Neuronal stem cell (in vitro differentiated cells): ENCODE data around the gene GPR171.

Source experiments
- DNase-seq: peaks from one replicate; pipeline ENCODE4 v3.0.0-alpha.2; 2013; ENCODE audit warnings: low spot score
- H2AFZ ChIP-seq: one replicate; pipeline ENCODE4 v1.6.1; 2013; ENCODE audit warnings: mild to moderate bottlenecking, low read length, inconsistent platforms
- H2AK5ac ChIP-seq: 2 replicates; pipeline ENCODE4 v1.6.1; 2013; ENCODE audit warnings: low read depth, mild to moderate bottlenecking, inconsistent platforms, low read length, moderate library complexity, mixed read lengths
- H2BK120ac ChIP-seq: 2 replicates; pipeline ENCODE4 v1.6.1; 2013; ENCODE audit warnings: low read depth, mild to moderate bottlenecking, inconsistent platforms, low read length, moderate library complexity, mixed read lengths
- H2BK12ac ChIP-seq: one replicate; pipeline ENCODE4 v1.6.1; 2013; ENCODE audit warnings: low read length, inconsistent platforms
- H2BK15ac ChIP-seq: 2 replicates; pipeline ENCODE4 v1.6.1; 2013; ENCODE audit warnings: mild to moderate bottlenecking, low read length, inconsistent platforms, mixed read lengths
- H2BK5ac ChIP-seq: one replicate; pipeline ENCODE4 v1.6.1; 2013; ENCODE audit warnings: inconsistent platforms, mild to moderate bottlenecking, low read length, moderate library complexity
- H3K14ac ChIP-seq: one replicate; pipeline ENCODE4 v1.6.1; 2013; ENCODE audit warnings: low read length, inconsistent platforms
- H3K18ac ChIP-seq: 2 replicates; pipeline ENCODE4 v1.6.1; 2013; ENCODE audit warnings: low read length, inconsistent platforms
- H3K23ac ChIP-seq: 2 replicates; pipeline ENCODE4 v1.6.1; 2013; ENCODE audit warnings: low read depth, mild to moderate bottlenecking, mixed read lengths, low read length, inconsistent platforms; ENCODE audit not compliant: poor library complexity
- H3K27ac ChIP-seq: replicated peaks from 3 replicates; pipeline ENCODE4 v1.5.1; 2013; ENCODE audit warnings: low read length, inconsistent platforms
- H3K27me3 ChIP-seq, 3 experiments: 2 replicates each; pipeline ENCODE4 v1.6.1; 2013; ENCODE audit warnings: low read length in 3 of 3, mild to moderate bottlenecking in 2 of 3, inconsistent platforms in 1 of 3, low read depth in 1 of 3, mixed read lengths in 1 of 3, moderate library complexity in 1 of 3; ENCODE audit not compliant: control insufficient read depth in 3 of 3, insufficient read depth in 3 of 3
- H3K36me3 ChIP-seq, 2 donors: replicated peaks in 1 of 2; 2 replicates each; pipeline ENCODE4 v1.6.1; 2013; ENCODE audit warnings: low read length in 2 of 2; ENCODE audit not compliant: control insufficient read depth in 2 of 2, insufficient read depth in 2 of 2
- H3K4ac ChIP-seq: 2 replicates; pipeline ENCODE4 v1.6.1; 2013; ENCODE audit warnings: inconsistent platforms, mild to moderate bottlenecking, low read length, moderate library complexity
- H3K4me1 ChIP-seq, 2 donors: 1 replicate in 1 of 2; 2 replicates in 1 of 2; pipeline ENCODE4 v1.6.1; 2013; ENCODE audit warnings: low read length in 2 of 2, low read depth in 1 of 2; ENCODE audit not compliant: control insufficient read depth in 2 of 2, insufficient read depth in 1 of 2
- H3K4me2 ChIP-seq: one replicate; pipeline ENCODE4 v1.6.1; 2013; ENCODE audit warnings: mild to moderate bottlenecking, low read length, inconsistent platforms; ENCODE audit not compliant: insufficient read depth, poor library complexity, severe bottlenecking
- H3K4me3 ChIP-seq, 2 donors: 2 replicates each; pipeline ENCODE4 v1.5.1; 2013; ENCODE audit warnings: low read length in 2 of 2, mild to moderate bottlenecking in 2 of 2, inconsistent platforms in 1 of 2, moderate library complexity in 1 of 2
- H3K79me1 ChIP-seq: one replicate; pipeline ENCODE4 v1.6.1; 2013; ENCODE audit warnings: low read depth, mild to moderate bottlenecking, inconsistent platforms, low read length, moderate library complexity
- H3K9ac ChIP-seq: one replicate; pipeline ENCODE4 v1.6.1; 2013; ENCODE audit warnings: mild to moderate bottlenecking, low read depth, low read length, inconsistent platforms; ENCODE audit not compliant: poor library complexity
- H3K9me3 ChIP-seq, 2 donors: replicated peaks in 1 of 2; 2 replicates each; pipeline versions ENCODE3 to v1.6.1; 2013; ENCODE audit warnings: low read length in 2 of 2, mild to moderate bottlenecking in 2 of 2, inconsistent platforms in 1 of 2, low read depth in 1 of 2, mixed read lengths in 1 of 2, moderate library complexity in 1 of 2; ENCODE audit not compliant: control insufficient read depth in 2 of 2, insufficient read depth in 1 of 2
- H4K8ac ChIP-seq: one replicate; pipeline ENCODE4 v1.6.1; 2013; ENCODE audit warnings: low read depth, mild to moderate bottlenecking, inconsistent platforms, low read length, moderate library complexity
- H4K91ac ChIP-seq: one replicate; pipeline ENCODE4 v1.6.1; 2013; ENCODE audit warnings: low read length, low read depth, mild to moderate bottlenecking, inconsistent platforms; ENCODE audit not compliant: poor library complexity
- WGBS, 2 donors: extraction: QIAGEN DNeasy Blood & Tissue Kit; methylation state at CpG; one replicate each; pipeline ENCODE4 v1.1.7; 2013; ENCODE audit warnings: missing lambda C conversion rate in 2 of 2, mixed read lengths in 1 of 2; ENCODE audit not compliant: insufficient read length in 2 of 2, insufficient replicate concordance in 1 of 2; ENCODE audit errors: extremely low coverage in 2 of 2; 5-methylcytosine and 5-hydroxymethylcytosine counted together

GPR171 gene

GRCh38 chr3:151159806-151160205, 43.2 kb downstream of the GPR171 start:
- no peaks in the 10 kb centered on the region for H3K9me3 ChIP-seq
- no peak overlapping the region for H4K8ac ChIP-seq
- H3K27ac ChIP-seq, result no peak overlapping the region
- no peak overlapping the region for H3K4ac ChIP-seq
- no peak overlapping the region for H3K4me2 ChIP-seq
- H3K36me3 ChIP-seq, result peaks cover 6 to 13% of the 10 kb centered on the region in 2 donors
- no peak overlapping the region for H3K4me3 ChIP-seq
- H3K23ac ChIP-seq, result no peak overlapping the region
- no peak overlapping the region for H2AK5ac ChIP-seq
- no peak overlapping the region for H4K91ac ChIP-seq
- no peak overlapping the region for H2AFZ ChIP-seq
- no peak overlapping the region for H2BK12ac ChIP-seq
- H2BK5ac ChIP-seq, result no peak overlapping the region
- H2BK15ac ChIP-seq, result no peak overlapping the region
- no peak for DNase-seq
- no peak overlapping the region for H3K18ac ChIP-seq
- no CpG with 5 or more reads among the region's 10 CpGs for WGBS, 2 donors
- H2BK120ac ChIP-seq, result no peak overlapping the region
- no peak overlapping the region for H3K9ac ChIP-seq
- H3K27me3 ChIP-seq, result no peaks in the 10 kb centered on the region
- peaks cover 0 to 8% of the 10 kb centered on the region in 2 donors for H3K4me1 ChIP-seq
- H3K14ac ChIP-seq, result no peak overlapping the region
- no peaks in the 10 kb centered on the region for H3K79me1 ChIP-seq

- H3K23ac ChIP-seq, result no peak overlapping the region
- peaks cover 0 to 8% of the 10 kb centered on the region in 2 donors for H3K4me1 ChIP-seq
- peaks cover 6 to 13% of the 10 kb centered on the region in 2 donors for H3K36me3 ChIP-seq
- H2BK15ac ChIP-seq, result no peak overlapping the region
- DNase-seq, result peak; percentile 61
- H3K18ac ChIP-seq, result no peak overlapping the region
- H3K9ac ChIP-seq, result no peak overlapping the region
- no peaks in the 10 kb centered on the region for H3K9me3 ChIP-seq
- H3K27ac ChIP-seq, result no peak overlapping the region
- no peak overlapping the region for H4K8ac ChIP-seq
- H2BK5ac ChIP-seq, result no peak overlapping the region
- no peak overlapping the region for H2AK5ac ChIP-seq
- H2AFZ ChIP-seq, result no peak overlapping the region
- H3K4ac ChIP-seq, result no peak overlapping the region
- H3K27me3 ChIP-seq, result no peaks in the 10 kb centered on the region
- no peak overlapping the region for H2BK12ac ChIP-seq
- H3K14ac ChIP-seq, result no peak overlapping the region
- no peaks in the 10 kb centered on the region for H3K79me1 ChIP-seq
- no peak overlapping the region for H2BK120ac ChIP-seq
- 100% methylated on average over 1 of the region's 3 CpGs; no CpG with 5 or more reads in 1 of the 2 donors for WGBS, 2 donors
- no peak overlapping the region for H3K4me3 ChIP-seq
- H3K4me2 ChIP-seq, result no peak overlapping the region
- H4K91ac ChIP-seq, result no peak overlapping the region
Measured at GRCh38 chr3:151156618-151157216, 46.3 kb downstream of the GPR171 start.

GRCh38 chr3:151155409-151156128, 47.4 kb downstream of the GPR171 start:
- H3K4ac ChIP-seq, result no peak overlapping the region
- no peak overlapping the region for H2BK15ac ChIP-seq
- DNase-seq, result peak; percentile 43
- H4K8ac ChIP-seq, result no peak overlapping the region
- no peaks in the 10 kb centered on the region for H3K9me3 ChIP-seq
- no peak overlapping the region for H3K4me2 ChIP-seq
- no peak overlapping the region for H2BK120ac ChIP-seq
- no peak overlapping the region for H2BK5ac ChIP-seq
- peaks cover 0 to 8% of the 10 kb centered on the region in 2 donors for H3K4me1 ChIP-seq
- no peak overlapping the region for H3K23ac ChIP-seq
- no peak overlapping the region for H2AFZ ChIP-seq
- H3K27ac ChIP-seq, result peak overlapping the region; percentile 68
- no peak overlapping the region for H3K4me3 ChIP-seq
- no peaks in the 10 kb centered on the region for H3K27me3 ChIP-seq
- no peak overlapping the region for H3K18ac ChIP-seq
- no CpG with 5 or more reads among the region's 8 CpGs for WGBS, 2 donors
- no peak overlapping the region for H2BK12ac ChIP-seq
- H4K91ac ChIP-seq, result no peak overlapping the region
- H3K9ac ChIP-seq, result no peak overlapping the region
- H2AK5ac ChIP-seq, result no peak overlapping the region
- H3K36me3 ChIP-seq, result peaks cover 4 to 13% of the 10 kb centered on the region in 2 donors
- no peak overlapping the region for H3K14ac ChIP-seq
- H3K79me1 ChIP-seq, result no peaks in the 10 kb centered on the region

GRCh38 chr3:151154566-151154965, 48.5 kb downstream of the GPR171 start:
- Histone ChIP-seq H3K14ac (no peak overlapping the region), H3K79me1 (no peaks in the 10 kb centered on the region), H3K36me3 (peaks cover 2 to 9% of the 10 kb centered on the region in 2 donors), H4K8ac (no peak overlapping the region), H3K27ac (no peak overlapping the region), H2BK12ac (no peak overlapping the region), H3K18ac (no peak overlapping the region), H2BK15ac (no peak overlapping the region), H3K27me3 (no peaks in the 10 kb centered on the region), H3K4ac (no peak overlapping the region), H2BK120ac (no peak overlapping the region), H3K9ac (no peak overlapping the region), H3K9me3 (no peaks in the 10 kb centered on the region), H2AFZ (no peak overlapping the region), H3K4me3 (no peak overlapping the region), H3K4me2 (no peak overlapping the region), H3K23ac (no peak overlapping the region), H3K4me1 (peaks cover 0 to 8% of the 10 kb centered on the region in 2 donors), H2AK5ac (no peak overlapping the region), H4K91ac (no peak overlapping the region), H2BK5ac (no peak overlapping the region)
- no peak for DNase-seq
- no CpG with 5 or more reads among the region's 6 CpGs for WGBS, 2 donors
